ENCODE data around the gene ETDB. TPM values are rescaled to one million over a fixed set of nuclear protein-coding genes. Genes with fewer than 3 reads are reported as not detected.

Gene ETDB
- polyA plus RNA-seq, 2 of the 4 experiments (the other 2 are of a cell fraction) = not detected

DNA sequence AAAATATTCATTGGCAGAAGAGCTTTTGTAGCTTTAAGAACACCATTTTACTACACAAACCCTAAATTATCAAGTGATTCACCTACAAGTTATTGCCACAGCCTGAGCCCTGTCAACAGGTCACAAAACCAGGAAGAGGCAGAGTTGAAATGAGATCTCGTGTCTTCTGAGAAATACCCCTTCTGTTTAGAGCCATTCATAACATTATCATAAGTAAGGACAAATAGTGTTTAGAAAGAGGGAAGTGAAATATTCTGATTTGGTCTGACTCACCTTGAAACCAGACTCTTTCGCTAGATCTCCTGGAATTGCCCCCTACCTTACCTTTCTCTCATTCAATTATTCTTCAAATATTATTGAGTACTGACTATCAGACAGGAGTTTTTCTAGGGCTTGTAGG is 5.9 kb downstream of the ETDB start (continued):
- TF ChIP-seq NR3C1 (IDR thresholded peaks at IDR 0.05) = no peak
- TF ChIP-seq, protein P1, sequence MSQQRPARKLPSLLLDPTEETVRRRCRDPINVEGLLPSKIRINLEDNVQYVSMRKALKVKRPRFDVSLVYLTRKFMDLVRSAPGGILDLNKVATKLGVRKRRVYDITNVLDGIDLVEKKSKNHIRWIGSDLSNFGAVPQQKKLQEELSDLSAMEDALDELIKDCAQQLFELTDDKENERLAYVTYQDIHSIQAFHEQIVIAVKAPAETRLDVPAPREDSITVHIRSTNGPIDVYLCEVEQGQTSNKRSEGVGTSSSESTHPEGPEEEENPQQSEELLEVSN (IDR thresholded peaks at IDR 0.05; ENCODE audit: borderline replicate concordance, low read depth) = no peak
- no peak for TF ChIP-seq NPAS2 (CRISPR knock-in tag; IDR thresholded peaks at IDR 0.05; ENCODE audit: borderline replicate concordance)
- no peak for TF ChIP-seq POLR2A (IDR thresholded peaks at IDR 0.05; ENCODE audit: low read length)
- no peak for TF ChIP-seq KDM5A (IDR thresholded peaks at IDR 0.05)
- TF ChIP-seq FOSL2 (IDR thresholded peaks at IDR 0.05) = no peak
- TF ChIP-seq FOSL2 (CRISPR knock-in tag; IDR thresholded peaks at IDR 0.05) = no peak
- no peak for TF ChIP-seq SMC3 (IDR thresholded peaks at IDR 0.05)

DNA sequence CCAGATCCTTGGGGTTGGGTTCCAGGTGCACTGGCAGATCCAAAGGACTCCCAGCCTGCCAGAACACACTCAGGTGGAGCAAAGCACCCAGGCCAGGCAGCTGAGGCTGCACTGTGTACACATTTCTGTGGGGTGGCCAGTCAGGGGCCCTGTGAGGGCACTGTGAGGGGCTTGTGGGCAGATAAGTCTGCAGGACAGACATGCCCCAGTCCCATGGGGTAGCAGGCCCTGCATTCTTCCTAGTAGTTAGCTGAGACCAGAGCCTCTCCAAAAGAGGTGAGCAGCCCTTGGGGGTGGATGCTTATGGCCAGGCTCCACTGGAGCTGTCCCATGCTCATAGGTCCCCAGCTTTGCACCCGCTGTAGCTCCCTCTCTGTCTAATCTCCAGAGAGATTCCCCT is 7.6 kb downstream of the ETDB start:
- Histone ChIP-seq H3K4me1 (no peaks in the 10 kb centered on the region), H3K9me3 (no peaks in the 10 kb centered on the region), H3K4me3 (no peak overlapping the region), H3K27ac (no peak overlapping the region), H3K4me2 (no peak overlapping the region)
- FAIRE-seq (no peak), DNase-seq (ENCODE audit: low read depth in 1 of 2, low spot score in 1 of 2) (no peak), ATAC-seq (no peak)
- POLR2A ChIA-PET = no interaction called here
- CTCF ChIA-PET = interaction anchor here (0.6 to 1.7 kb wide), 5 partner anchors 67 to 689 kb away, joined by 3 to 5 read pairs (median 3); no protein-coding TSS in a partner anchor
- whole genome bisulfite sequencing (ENCODE audit: missing lambda C conversion rate) = no CpG with 5 or more reads among the region's 1 CpG
- TF ChIP-seq KDM5A (IDR thresholded peaks at IDR 0.05) = no peak
- TF ChIP-seq EHF (CRISPR knock-in tag; IDR thresholded peaks at IDR 0.05) = no peak
- no peak for TF ChIP-seq BHLHE40 (IDR thresholded peaks at IDR 0.05; ENCODE audit: low read depth, low read length)
- TF ChIP-seq SREBF2 (IDR thresholded peaks at IDR 0.05) = no peak
- no peak for TF ChIP-seq RFX5 (IDR thresholded peaks at IDR 0.05)

DNA sequence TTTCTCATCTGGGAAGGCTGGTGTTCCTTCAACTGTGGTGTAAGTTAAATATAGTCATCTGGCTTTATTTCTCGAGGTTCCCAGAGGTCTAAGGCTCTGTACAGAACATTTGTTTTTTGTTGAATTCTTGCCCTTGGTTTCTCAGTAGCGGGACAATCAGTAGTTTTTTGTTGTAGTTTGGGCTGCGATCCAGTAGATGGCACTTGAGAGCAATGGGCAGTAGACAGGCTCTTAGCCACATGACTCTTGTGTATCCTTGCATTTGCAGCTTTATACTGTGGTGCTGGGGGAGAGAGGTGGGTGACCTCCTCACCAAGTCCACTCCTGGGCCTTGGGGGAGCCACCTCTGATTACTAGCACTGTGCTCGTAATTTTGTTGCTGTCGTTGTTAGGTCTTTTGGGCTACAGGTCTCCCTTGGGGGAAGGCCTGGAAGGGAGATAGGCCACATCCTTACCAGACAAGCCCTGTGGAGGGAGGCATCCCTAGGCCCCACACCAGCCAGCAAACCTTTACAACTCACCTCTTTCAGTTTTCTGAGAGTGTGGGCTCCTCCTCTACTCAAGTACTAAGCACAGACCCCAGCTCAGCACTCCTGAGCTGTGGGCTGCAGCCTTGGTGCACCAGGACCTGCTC is 8.1 kb downstream of the ETDB start:
- peak; percentile 14 to 31 for DNase-seq (ENCODE audit: low read depth in 1 of 2, low spot score in 1 of 2)
- CTCF ChIA-PET = interaction anchor here (0.6 to 1.7 kb wide), 8 partner anchors 33 to 688 kb away, joined by 3 to 5 read pairs (median 3); no protein-coding TSS in a partner anchor
- peak; percentile 68 to 82 for ATAC-seq
- no peaks in the 10 kb centered on the region for H3K4me1 ChIP-seq
- no peak overlapping the region for H3K27ac ChIP-seq
- no peak overlapping the region for H3K4me3 ChIP-seq
- H3K4me2 ChIP-seq = no peak overlapping the region
- no peaks in the 10 kb centered on the region for H3K9me3 ChIP-seq
- POLR2A ChIA-PET = no interaction called here
- peak; percentile 92 for FAIRE-seq
- WGBS (ENCODE audit: missing lambda C conversion rate) = 2% methylated on average over 5 of the region's 5 CpGs
- TF ChIP-seq SMC3 (IDR thresholded peaks at IDR 0.05) (peak; percentile 50), RAD21 (conservative IDR thresholded peaks at IDR 0.05 in 1 of 2, IDR thresholded peaks at IDR 0.05 in 1 of 2) (peak; percentile 45 to 60; a peak in 4 of 5 replicates), RCOR1 (IDR thresholded peaks at IDR 0.05; ENCODE audit: low read depth, low read length) (no peak)
- TF ChIP-seq, protein P2, sequence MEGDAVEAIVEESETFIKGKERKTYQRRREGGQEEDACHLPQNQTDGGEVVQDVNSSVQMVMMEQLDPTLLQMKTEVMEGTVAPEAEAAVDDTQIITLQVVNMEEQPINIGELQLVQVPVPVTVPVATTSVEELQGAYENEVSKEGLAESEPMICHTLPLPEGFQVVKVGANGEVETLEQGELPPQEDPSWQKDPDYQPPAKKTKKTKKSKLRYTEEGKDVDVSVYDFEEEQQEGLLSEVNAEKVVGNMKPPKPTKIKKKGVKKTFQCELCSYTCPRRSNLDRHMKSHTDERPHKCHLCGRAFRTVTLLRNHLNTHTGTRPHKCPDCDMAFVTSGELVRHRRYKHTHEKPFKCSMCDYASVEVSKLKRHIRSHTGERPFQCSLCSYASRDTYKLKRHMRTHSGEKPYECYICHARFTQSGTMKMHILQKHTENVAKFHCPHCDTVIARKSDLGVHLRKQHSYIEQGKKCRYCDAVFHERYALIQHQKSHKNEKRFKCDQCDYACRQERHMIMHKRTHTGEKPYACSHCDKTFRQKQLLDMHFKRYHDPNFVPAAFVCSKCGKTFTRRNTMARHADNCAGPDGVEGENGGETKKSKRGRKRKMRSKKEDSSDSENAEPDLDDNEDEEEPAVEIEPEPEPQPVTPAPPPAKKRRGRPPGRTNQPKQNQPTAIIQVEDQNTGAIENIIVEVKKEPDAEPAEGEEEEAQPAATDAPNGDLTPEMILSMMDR (IDR thresholded peaks at IDR 0.05) = peak; percentile 54

DNA sequence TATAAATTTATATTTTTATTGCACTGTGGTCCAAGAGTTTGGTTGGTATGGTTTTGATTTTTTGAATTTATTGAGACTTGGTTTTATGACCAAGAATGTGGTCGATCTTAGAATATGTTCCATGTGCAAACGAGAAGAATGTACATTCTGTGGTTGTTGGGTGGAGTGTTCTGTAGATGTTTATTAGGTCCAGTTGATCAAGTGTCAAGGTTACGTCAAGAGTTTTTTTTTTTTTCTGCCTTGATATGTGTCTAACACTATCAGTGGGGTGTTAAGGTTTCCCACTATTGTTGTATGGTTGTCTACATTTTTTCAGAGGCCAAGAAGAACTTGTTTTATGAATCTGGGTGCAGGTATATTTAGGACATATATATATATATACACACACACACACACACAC is 10.8 kb downstream of the ETDB start:
- DNase-seq (ENCODE audit: low read depth in 1 of 2, low spot score in 1 of 2) = no peak

More for the DNA sequence above, 10.8 kb downstream of the ETDB start:
- H3K27ac ChIP-seq = no peak overlapping the region
- FAIRE-seq (peak; percentile 73), ATAC-seq (no peak)
- ChIA-PET POLR2A (no interaction called here), CTCF (no interaction called here)
- no peaks in the 10 kb centered on the region for H3K9me3 ChIP-seq
- H3K4me2 ChIP-seq = no peak overlapping the region
- no peaks in the 10 kb centered on the region for H3K4me1 ChIP-seq
- TF ChIP-seq, protein P3, sequence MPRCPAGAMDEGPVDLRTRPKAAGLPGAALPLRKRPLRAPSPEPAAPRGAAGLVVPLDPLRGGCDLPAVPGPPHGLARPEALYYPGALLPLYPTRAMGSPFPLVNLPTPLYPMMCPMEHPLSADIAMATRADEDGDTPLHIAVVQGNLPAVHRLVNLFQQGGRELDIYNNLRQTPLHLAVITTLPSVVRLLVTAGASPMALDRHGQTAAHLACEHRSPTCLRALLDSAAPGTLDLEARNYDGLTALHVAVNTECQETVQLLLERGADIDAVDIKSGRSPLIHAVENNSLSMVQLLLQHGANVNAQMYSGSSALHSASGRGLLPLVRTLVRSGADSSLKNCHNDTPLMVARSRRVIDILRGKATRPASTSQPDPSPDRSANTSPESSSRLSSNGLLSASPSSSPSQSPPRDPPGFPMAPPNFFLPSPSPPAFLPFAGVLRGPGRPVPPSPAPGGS (IDR thresholded peaks at IDR 0.05) = no peak
- TF ChIP-seq, protein P4, sequence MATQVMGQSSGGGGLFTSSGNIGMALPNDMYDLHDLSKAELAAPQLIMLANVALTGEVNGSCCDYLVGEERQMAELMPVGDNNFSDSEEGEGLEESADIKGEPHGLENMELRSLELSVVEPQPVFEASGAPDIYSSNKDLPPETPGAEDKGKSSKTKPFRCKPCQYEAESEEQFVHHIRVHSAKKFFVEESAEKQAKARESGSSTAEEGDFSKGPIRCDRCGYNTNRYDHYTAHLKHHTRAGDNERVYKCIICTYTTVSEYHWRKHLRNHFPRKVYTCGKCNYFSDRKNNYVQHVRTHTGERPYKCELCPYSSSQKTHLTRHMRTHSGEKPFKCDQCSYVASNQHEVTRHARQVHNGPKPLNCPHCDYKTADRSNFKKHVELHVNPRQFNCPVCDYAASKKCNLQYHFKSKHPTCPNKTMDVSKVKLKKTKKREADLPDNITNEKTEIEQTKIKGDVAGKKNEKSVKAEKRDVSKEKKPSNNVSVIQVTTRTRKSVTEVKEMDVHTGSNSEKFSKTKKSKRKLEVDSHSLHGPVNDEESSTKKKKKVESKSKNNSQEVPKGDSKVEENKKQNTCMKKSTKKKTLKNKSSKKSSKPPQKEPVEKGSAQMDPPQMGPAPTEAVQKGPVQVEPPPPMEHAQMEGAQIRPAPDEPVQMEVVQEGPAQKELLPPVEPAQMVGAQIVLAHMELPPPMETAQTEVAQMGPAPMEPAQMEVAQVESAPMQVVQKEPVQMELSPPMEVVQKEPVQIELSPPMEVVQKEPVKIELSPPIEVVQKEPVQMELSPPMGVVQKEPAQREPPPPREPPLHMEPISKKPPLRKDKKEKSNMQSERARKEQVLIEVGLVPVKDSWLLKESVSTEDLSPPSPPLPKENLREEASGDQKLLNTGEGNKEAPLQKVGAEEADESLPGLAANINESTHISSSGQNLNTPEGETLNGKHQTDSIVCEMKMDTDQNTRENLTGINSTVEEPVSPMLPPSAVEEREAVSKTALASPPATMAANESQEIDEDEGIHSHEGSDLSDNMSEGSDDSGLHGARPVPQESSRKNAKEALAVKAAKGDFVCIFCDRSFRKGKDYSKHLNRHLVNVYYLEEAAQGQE (IDR thresholded peaks at IDR 0.05) = no peak
- TF ChIP-seq HEYL (CRISPR knock-in tag; IDR thresholded peaks at IDR 0.05) (no peak), HOXA7 (CRISPR knock-in tag; IDR thresholded peaks at IDR 0.05) (no peak), MAFK (IDR thresholded peaks at IDR 0.05; ENCODE audit: partially characterized antibody) (no peak), GATA3 (IDR thresholded peaks at IDR 0.05; ENCODE audit: borderline replicate concordance) (no peak), HOXB5 (CRISPR knock-in tag; IDR thresholded peaks at IDR 0.05) (no peak), TP53 (CRISPR knock-in tag; IDR thresholded peaks at IDR 0.05) (no peak), RFX5 (IDR thresholded peaks at IDR 0.05) (no peak), RCOR1 (IDR thresholded peaks at IDR 0.05; ENCODE audit: low read depth, low read length) (no peak), BHLHE40 (IDR thresholded peaks at IDR 0.05; ENCODE audit: low read depth, low read length) (no peak), RNF2 (IDR thresholded peaks at IDR 0.05; ENCODE audit: borderline replicate concordance, low read depth) (no peak), SREBF2 (IDR thresholded peaks at IDR 0.05) (no peak), NR3C1 (IDR thresholded peaks at IDR 0.05) (no peak)
- H3K4me3 ChIP-seq = no peak overlapping the region
- 18% methylated on average over 3 of the region's 3 CpGs for WGBS (ENCODE audit: missing lambda C conversion rate)
